Neural progenitor cell (in vitro differentiated cells): ENCODE results near the gene ALDH6A1. TPM values are rescaled to one million over a fixed set of nuclear protein-coding genes. Genes with fewer than 3 reads are reported as not detected.
A peak's percentile ranks its signal among the peaks of the same experiment; 100 is the strongest.
"Not testable (repeated sequence)": the region's sequence is repeated elsewhere in the genome, so short reads cannot be mapped to it uniquely, and the experiment has no call there.

Experiments
- DNase-seq: peaks from one replicate; pipeline ENCODE4 v3.0.0-alpha.2; 2016; ENCODE audit warnings: low spot score
- H2AFZ ChIP-seq: fragments of 200-600 bp; sonication (generic); replicated peaks from 2 replicates; pipeline ENCODE4 v1.6.1; 2016; ENCODE audit warnings: antibody characterized with exemption
- H3F3A ChIP-seq: fragments of 200-600 bp; sonication (generic); 2 replicates; pipeline ENCODE4 v1.6.1; 2016; ENCODE audit warnings: antibody characterized with exemption, low read depth
- H3K27ac ChIP-seq: fragments of 200-600 bp; sonication (generic); 2 replicates; pipeline ENCODE4 v1.5.1; 2016; ENCODE audit warnings: mild to moderate bottlenecking
- H3K27me3 ChIP-seq: fragments of 200-600 bp; sonication (generic); 2 replicates; pipeline ENCODE4 v1.6.1; 2016; ENCODE audit warnings: mild to moderate bottlenecking, moderate library complexity
- H3K36me3 ChIP-seq: fragments of 200-600 bp; sonication (generic); 2 replicates; pipeline ENCODE4 v1.5.1; 2016
- H3K4me1 ChIP-seq: fragments of 200-600 bp; sonication (generic); 2 replicates; pipeline ENCODE4 v1.6.1; 2016; ENCODE audit warnings: mixed run types
- H3K4me2 ChIP-seq: fragments of 200-600 bp; sonication (generic); 2 replicates; pipeline ENCODE4 v1.6.1; 2016
- H3K4me3 ChIP-seq: fragments of 200-600 bp; sonication (generic); 2 replicates; pipeline ENCODE4 v1.5.1; 2016
- H3K79me2 ChIP-seq: fragments of 200-600 bp; sonication (generic); 2 replicates; pipeline ENCODE4 v1.6.1; 2016; ENCODE audit warnings: low read depth
- H3K9ac ChIP-seq: fragments of 200-600 bp; sonication (generic); 2 replicates; pipeline ENCODE4 v1.6.1; 2016
- H3K9me3 ChIP-seq: fragments of 200-600 bp; sonication (generic); 2 replicates; pipeline ENCODE4 v1.5.1; 2016; ENCODE audit warnings: low read depth
- H4K20me1 ChIP-seq: fragments of 200-600 bp; sonication (generic); 2 replicates; pipeline ENCODE4 v1.6.1; 2016; ENCODE audit warnings: low read depth
- H3K27ac Mint-ChIP-seq: 3 replicates; pipeline ENCODE4 v1.8.0; 2021; ENCODE audit warnings: mixed read lengths
- H3K27me3 Mint-ChIP-seq: 2 replicates; pipeline ENCODE4 v1.8.0; 2022; ENCODE audit warnings: low read depth, mild to moderate bottlenecking, inconsistent platforms, moderate library complexity, mixed read lengths; ENCODE audit not compliant: insufficient read depth
- H3K36me3 Mint-ChIP-seq: 3 replicates; pipeline ENCODE4 v1.8.0; 2021; ENCODE audit warnings: mixed read lengths
- H3K4me1 Mint-ChIP-seq: 3 replicates; pipeline ENCODE4 v1.8.0; 2021; ENCODE audit warnings: mixed read lengths
- H3K4me3 Mint-ChIP-seq: 3 replicates; pipeline ENCODE4 v1.8.0; 2021; ENCODE audit warnings: mild to moderate bottlenecking, moderate library complexity, mixed read lengths
- H3K9me3 Mint-ChIP-seq: 3 replicates; pipeline ENCODE4 v1.8.0; 2020; ENCODE audit warnings: mixed read lengths
- EZH2 ChIP-seq: fragments of 200-600 bp; sonication (generic); IDR thresholded peaks from 2 replicates; pipeline ENCODE4 v1.6.1; 2017; ENCODE audit warnings: antibody characterized with exemption, mild to moderate bottlenecking, moderate library complexity
- EZH2phosphoT487 ChIP-seq: fragments of 200-600 bp; sonication (generic); IDR thresholded peaks from 2 replicates; pipeline ENCODE4 v1.6.1; 2017; ENCODE audit warnings: antibody characterized with exemption
- total RNA-seq: library from RNA; depleted of rRNA; stranded (reverse); fragments of >200 nt; gene quantifications from 2 replicates; pipeline ENCODE4 v1.2.3, GENCODE V29; 2015; ENCODE audit warnings: low replicate concordance
- TF ChIP-seq, protein P1 (sequence below): fragments of 200-600 bp; sonication (generic); IDR thresholded peaks from 2 replicates; pipeline ENCODE4 v1.5.1; 2017; ENCODE audit warnings: antibody characterized with exemption, mild to moderate bottlenecking

The ALDH6A1 gene
- total RNA-seq, 1 donor from 2014 or later = 64.0 TPM

DNA sequence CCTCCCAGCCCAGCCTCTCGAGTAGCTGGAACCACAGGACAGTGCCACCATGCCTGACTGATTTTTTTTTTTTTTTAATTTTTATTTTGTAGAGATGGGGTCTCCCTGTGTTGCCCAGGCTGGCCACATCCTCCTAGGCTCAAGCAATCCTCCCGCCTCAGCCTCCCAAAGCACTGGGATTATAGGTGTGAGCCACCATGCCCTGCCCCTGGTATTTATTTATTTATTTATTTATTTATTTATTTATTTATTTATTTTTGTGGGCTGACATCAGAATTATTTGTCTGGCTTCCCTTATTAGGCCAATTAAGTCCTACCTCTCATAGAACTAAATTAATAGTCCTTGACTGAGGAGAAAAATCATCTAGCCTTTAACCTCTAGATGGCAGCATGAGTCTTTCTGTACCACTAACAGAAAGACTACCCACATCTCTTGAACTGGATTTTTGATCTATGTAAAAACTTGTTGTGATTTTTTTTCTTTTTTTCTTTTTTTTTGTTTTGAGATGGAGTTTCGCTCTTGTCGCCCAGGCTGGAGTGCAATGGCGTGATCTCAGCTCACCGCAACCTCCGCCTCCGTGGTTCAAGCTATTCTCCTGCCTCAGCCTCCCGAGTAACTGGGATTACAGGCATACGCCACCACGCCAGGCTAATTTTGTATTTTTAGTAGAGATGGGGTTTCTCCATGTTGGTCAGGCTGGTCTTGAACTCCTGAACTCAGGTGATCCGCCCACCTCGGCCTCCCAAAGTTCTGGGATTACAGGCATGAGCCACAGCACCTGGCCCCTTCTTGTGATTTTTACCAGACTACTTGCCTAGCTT, 27.4 kb upstream of the ALDH6A1 start:
- not testable (repeated sequence) for H3K27ac Mint-ChIP-seq, H3K4me3 Mint-ChIP-seq, H4K20me1 ChIP-seq, H3K9me3 Mint-ChIP-seq, H3K9me3 ChIP-seq, H3K4me1 Mint-ChIP-seq, H3K9ac ChIP-seq, H3K4me1 ChIP-seq, H2AFZ ChIP-seq, H3K27me3 ChIP-seq, H3K79me2 ChIP-seq, H3K4me2 ChIP-seq, H3F3A ChIP-seq, H3K4me3 ChIP-seq, H3K27me3 Mint-ChIP-seq, H3K36me3 Mint-ChIP-seq, H3K36me3 ChIP-seq, H3K27ac ChIP-seq
- DNase-seq = peak; percentile 69
- TF ChIP-seq, protein P1, sequence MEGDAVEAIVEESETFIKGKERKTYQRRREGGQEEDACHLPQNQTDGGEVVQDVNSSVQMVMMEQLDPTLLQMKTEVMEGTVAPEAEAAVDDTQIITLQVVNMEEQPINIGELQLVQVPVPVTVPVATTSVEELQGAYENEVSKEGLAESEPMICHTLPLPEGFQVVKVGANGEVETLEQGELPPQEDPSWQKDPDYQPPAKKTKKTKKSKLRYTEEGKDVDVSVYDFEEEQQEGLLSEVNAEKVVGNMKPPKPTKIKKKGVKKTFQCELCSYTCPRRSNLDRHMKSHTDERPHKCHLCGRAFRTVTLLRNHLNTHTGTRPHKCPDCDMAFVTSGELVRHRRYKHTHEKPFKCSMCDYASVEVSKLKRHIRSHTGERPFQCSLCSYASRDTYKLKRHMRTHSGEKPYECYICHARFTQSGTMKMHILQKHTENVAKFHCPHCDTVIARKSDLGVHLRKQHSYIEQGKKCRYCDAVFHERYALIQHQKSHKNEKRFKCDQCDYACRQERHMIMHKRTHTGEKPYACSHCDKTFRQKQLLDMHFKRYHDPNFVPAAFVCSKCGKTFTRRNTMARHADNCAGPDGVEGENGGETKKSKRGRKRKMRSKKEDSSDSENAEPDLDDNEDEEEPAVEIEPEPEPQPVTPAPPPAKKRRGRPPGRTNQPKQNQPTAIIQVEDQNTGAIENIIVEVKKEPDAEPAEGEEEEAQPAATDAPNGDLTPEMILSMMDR = peak; percentile 70

DNA sequence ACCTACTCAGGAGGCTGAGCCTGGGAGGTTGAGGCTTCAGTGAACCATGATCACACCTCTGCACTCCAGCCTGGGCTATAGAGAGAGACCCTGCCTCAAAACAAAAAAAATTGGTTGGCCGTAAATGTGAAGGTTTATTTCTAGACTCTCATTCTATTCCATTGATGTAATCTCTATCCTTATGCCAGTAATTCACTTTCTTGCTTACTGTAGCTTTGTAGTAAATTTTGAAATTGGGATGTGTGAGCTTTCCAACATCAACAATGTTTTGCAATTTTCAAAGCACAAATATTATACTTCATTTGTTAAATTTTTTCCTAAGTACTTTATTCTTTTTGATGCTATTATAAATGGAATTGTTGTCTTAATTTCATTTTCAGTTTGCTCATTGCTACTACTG, 25.1 kb upstream of the ALDH6A1 start:
- Histone ChIP-seq H3K27ac (no peak overlapping the region), H3K4me3 (no peak overlapping the region), H3K79me2 (no peaks in the 10 kb centered on the region), H3K36me3 (no peaks in the 10 kb centered on the region), H2AFZ (no peak overlapping the region), H3F3A (no peaks in the 10 kb centered on the region), H4K20me1 (peaks cover 4% of the 10 kb centered on the region), H3K4me1 (no peaks in the 10 kb centered on the region), H3K9me3 (no peaks in the 10 kb centered on the region), H3K4me2 (no peak overlapping the region), H3K9ac (no peak overlapping the region), H3K27me3 (no peaks in the 10 kb centered on the region)
- Mint-ChIP-seq H3K9me3 (no peaks in the 10 kb centered on the region), H3K27ac (no peak overlapping the region), H3K27me3 (no peaks in the 10 kb centered on the region), H3K4me3 (no peak overlapping the region), H3K36me3 (no peaks in the 10 kb centered on the region), H3K4me1 (no peaks in the 10 kb centered on the region)
- TF ChIP-seq EZH2 (no peak), EZH2phosphoT487 (no peak)
- TF ChIP-seq, protein P1 = no peak
- no peak for DNase-seq

DNA sequence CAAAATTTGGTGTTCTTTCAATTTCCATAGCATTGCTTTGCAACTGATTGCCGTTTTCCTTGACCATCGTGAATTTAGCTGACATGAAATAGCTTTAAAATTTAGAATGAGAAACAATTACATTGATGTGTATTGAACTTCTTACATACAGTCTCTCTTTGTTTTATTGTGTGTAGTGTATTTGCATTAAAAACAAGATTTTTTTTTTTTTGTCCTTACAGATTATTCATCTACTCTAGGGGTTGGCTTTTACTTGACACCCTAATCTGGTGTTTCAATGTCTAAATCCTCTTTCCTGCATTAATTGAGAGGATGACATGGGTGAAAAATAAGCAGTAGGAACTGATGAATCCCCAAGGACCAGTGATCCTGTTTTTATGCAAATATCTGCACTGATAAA, 21.1 kb upstream of the ALDH6A1 start:
- Histone ChIP-seq H3K36me3 (peaks cover 5% of the 10 kb centered on the region), H3K79me2 (no peaks in the 10 kb centered on the region), H3K4me3 (no peak overlapping the region), H3K9ac (no peak overlapping the region), H3K4me1 (no peaks in the 10 kb centered on the region), H2AFZ (no peak overlapping the region), H3K27ac (no peak overlapping the region), H3F3A (no peaks in the 10 kb centered on the region), H4K20me1 (peaks cover 4% of the 10 kb centered on the region), H3K27me3 (no peaks in the 10 kb centered on the region), H3K9me3 (no peaks in the 10 kb centered on the region), H3K4me2 (no peak overlapping the region)
- Mint-ChIP-seq H3K36me3 (peaks cover 7% of the 10 kb centered on the region), H3K4me1 (no peaks in the 10 kb centered on the region), H3K27me3 (no peaks in the 10 kb centered on the region), H3K4me3 (no peak overlapping the region), H3K9me3 (no peaks in the 10 kb centered on the region), H3K27ac (no peak overlapping the region)
- TF ChIP-seq, protein P1 = no peak
- TF ChIP-seq EZH2phosphoT487 (no peak), EZH2 (no peak)
- DNase-seq = no peak
